K562 (cell line): ENCODE data around the gene RNF217. TPM values are rescaled to one million over a fixed set of nuclear protein-coding genes. Genes with fewer than 3 reads are reported as not detected.

ENCODE experiments used
- HMGN3 ChIP-seq: IDR thresholded peaks from 2 replicates; pipeline ENCODE4 v1.6.1; 2011; ENCODE audit warnings: borderline replicate concordance, low read depth, mild to moderate bottlenecking, mixed read lengths, low read length; ENCODE audit not compliant: insufficient read length; ENCODE audit errors: extremely low read depth
- IRF9 ChIP-seq: fragments of 450-650 bp; IDR thresholded peaks from 2 replicates; pipeline ENCODE4 v1.6.1; 2016; ENCODE audit warnings: missing biosample characterization, missing genetic modification characterization
- LEF1 ChIP-seq: fragments of 450-650 bp; IDR thresholded peaks from 2 replicates; pipeline ENCODE4 v1.6.1; 2016; ENCODE audit warnings: mild to moderate bottlenecking
- MECOM ChIP-seq: fragments of 250-450 bp; sonication (Bioruptor Pico); IDR thresholded peaks from 2 replicates; pipeline ENCODE4 v1.8.0; 2022; ENCODE audit warnings: inconsistent platforms
- NEUROD1 ChIP-seq: fragments of 150-350 bp; IDR thresholded peaks from 2 replicates; pipeline ENCODE4 v1.6.1; 2014; ENCODE audit warnings: borderline replicate concordance, low read length, low read depth; ENCODE audit not compliant: partially characterized antibody
- NFATC3 ChIP-seq: fragments of 450-650 bp; IDR thresholded peaks from 2 replicates; pipeline ENCODE4 v1.6.1; 2017; ENCODE audit warnings: mild to moderate bottlenecking
- NR2C2 ChIP-seq, 2 experiments: fragments of 200-800 bp in 1 of 2; sonication (Bioruptor generic) in 1 of 2; sonication (generic) in 1 of 2; formaldehyde crosslinking in 1 of 2; IDR thresholded peaks; 2 replicates each; pipeline versions ENCODE4 v1.6.1 to v1.8.0; 2016 to 2022; ENCODE audit warnings: mild to moderate bottlenecking in 1 of 2, missing compliant biosample characterization in 1 of 2, missing genetic modification characterization in 1 of 2, missing genetic modification reagents in 1 of 2
- REST ChIP-seq, 2 experiments: fragments of 450-650 bp; formaldehyde crosslinking in 1 of 2; IDR thresholded peaks; 2 replicates each; pipeline versions ENCODE4 v1.4.0 to v1.6.1; 2014 to 2020; ENCODE audit warnings: mild to moderate bottlenecking in 2 of 2, borderline replicate concordance in 1 of 2, low read depth in 1 of 2
- SAFB2 ChIP-seq: fragments of 200-400 bp; formaldehyde crosslinking; IDR thresholded peaks from 2 replicates; pipeline ENCODE4 v1.6.1; 2018; ENCODE audit warnings: borderline replicate concordance, low read length, low read depth, moderate library complexity; ENCODE audit not compliant: severe bottlenecking
- SREBF1 ChIP-seq: fragments of 150-350 bp; IDR thresholded peaks from 2 replicates; pipeline ENCODE4 v1.6.1; 2014; ENCODE audit warnings: antibody characterized with exemption, low read depth, low read length, borderline replicate concordance
- TCF3 ChIP-seq: sonication (generic); formaldehyde crosslinking; IDR thresholded peaks from 2 replicates; pipeline ENCODE4 v1.4.0; 2020; ENCODE audit warnings: mild to moderate bottlenecking, missing genetic modification reagents
- ZNF395 ChIP-seq: fragments of 200-800 bp; sonication (Bioruptor generic); IDR thresholded peaks from 2 replicates; pipeline ENCODE4 v1.6.1; 2017; ENCODE audit warnings: missing genetic modification characterization, missing compliant biosample characterization
- ZNF740 ChIP-seq, 3 experiments: fragments of 200-800 bp in 1 of 3; sonication (Bioruptor generic) in 1 of 3; sonication (generic) in 1 of 3; formaldehyde crosslinking in 1 of 3; IDR thresholded peaks; 2 replicates each; pipeline versions ENCODE4 v1.6.1 to v1.8.0; 2016 to 2022; ENCODE audit warnings: mild to moderate bottlenecking in 2 of 3, missing compliant biosample characterization in 2 of 3, missing genetic modification characterization in 2 of 3, missing genetic modification reagents in 1 of 3
- polyA plus RNA-seq, 8 experiments: library from polyadenylated mRNA; depleted of rRNA in 4 of 8; stranded (reverse) in 5 of 8; unstranded in 3 of 8; fragments of >200 nt; fragmentation: Nextera tagmentation in 2 of 8; fragmentation: Illumina TruSeq in 1 of 8; extraction: Ambion mirVana in 2 of 8; extraction: Trizol in 1 of 8; gene quantifications; 2 replicates each; pipeline versions ENCODE4 v1.2.1 to v1.2.3, GENCODE V29; 2011 to 2014; ENCODE audit warnings: inconsistent platforms in 1 of 8, missing spikeins in 1 of 8
- total RNA-seq, 7 experiments: library from RNA; depleted of rRNA in 6 of 7; stranded (reverse); fragments of >200 nt in 6 of 7; fragmentation: Illumina TruSeq in 2 of 7; extraction: Trizol in 2 of 7; gene quantifications; 2 replicates each; pipeline versions ENCODE4 v1.2.1 to v1.2.3, GENCODE V29; 2011 to 2021; ENCODE audit warnings: low replicate concordance in 1 of 7

RNF217 gene
- total and polyA plus RNA-seq, 9 of the 15 experiments (the other 6 are each of a cell fraction or from before 2014, with no cell fraction given) = 2.9 to 25.6 (median 12.0) TPM

GRCh38 chr6:125013938-125014660 lies 51.9 kb downstream of the RNF217 start (continued):
- TF ChIP-seq REST (IDR thresholded peaks at IDR 0.05; ENCODE audit: borderline replicate concordance) (peak; percentile 30; the same call in 1 of the 2 replicates), REST (CRISPR knock-in tag; IDR thresholded peaks at IDR 0.05; ENCODE audit: low read depth) (no peak), NFATC3 (no peak), NEUROD1 (no peak), MECOM (CRISPR knock-in tag) (peak; percentile 64; the same call in 1 of the 2 replicates), SAFB2 (no peak), LEF1 (peak; percentile 46; the same call in 1 of the 2 replicates), NR2C2 (CRISPR knock-in tag; IDR thresholded peaks at IDR 0.05) (no peak), NR2C2 (tag; IDR thresholded peaks at IDR 0.05) (no peak; the same call in 1 of the 2 replicates), ZNF395 (CRISPR knock-in tag) (peak; percentile 72; the same call in 1 of the 2 replicates), ZNF740 (CRISPR knock-in tag; IDR thresholded peaks at IDR 0.05) (no peak), ZNF740 (tag; IDR thresholded peaks at IDR 0.05) (no peak), TCF3 (no peak), SREBF1 (no peak), IRF9 (peak; percentile 95), HMGN3 (no peak)
